ENCODE measurements around the gene LIMS2. TPM values are rescaled to one million over a fixed set of nuclear protein-coding genes. Genes with fewer than 3 reads are reported as not detected.
A peak's percentile ranks its signal among the peaks of the same experiment; 100 is the strongest.

Gene LIMS2
- total RNA-seq, 1 experiment from 2014 or later, result 0.26 TPM

- DNase-seq (ENCODE audit: low read depth), result no peak
Measured at GRCh38 chr2:127646487-127647241, 28.7 kb downstream of the LIMS2 start.

GRCh38 chr2:127645395-127646291 is 29.7 kb downstream of the LIMS2 start, which contains the start of gene GPR17:
Gene GPR17, plus strand, starts transcription at chr2:127646153. Its CDS starts 4,583 bp downstream, at chr2:127650736.
- no peak for DNase-seq (ENCODE audit: low read depth)

GRCh38 chr2:127645026-127645394 is 30.3 kb downstream of the LIMS2 start:
- DNase-seq (ENCODE audit: low read depth), result no peak

GRCh38 chr2:127644066-127645025 is 31.0 kb downstream of the LIMS2 start:
- DNase-seq (ENCODE audit: low read depth), result no peak

- DNase-seq (ENCODE audit: low read depth), result no peak
Measured at GRCh38 chr2:127643439-127644065, 31.8 kb downstream of the LIMS2 start.

GRCh38 chr2:127642706-127643438 is 32.5 kb downstream of the LIMS2 start:
- DNase-seq (ENCODE audit: low read depth), result no peak

- DNase-seq (ENCODE audit: low read depth), result no peak
Measured at GRCh38 chr2:127641846-127642507, 33.4 kb downstream of the LIMS2 start.

- no peak for DNase-seq (ENCODE audit: low read depth)
Measured at GRCh38 chr2:127641133-127641532, 34.2 kb downstream of the LIMS2 start.

- no peak for DNase-seq (ENCODE audit: low read depth)
Measured at GRCh38 chr2:127640082-127641072, 35.0 kb downstream of the LIMS2 start.

GRCh38 chr2:127639111-127639474 is 36.2 kb downstream of the LIMS2 start:
- DNase-seq (ENCODE audit: low read depth), result no peak

GRCh38 chr2:127638361-127639110 is 36.8 kb downstream of the LIMS2 start:
- no peak for DNase-seq (ENCODE audit: low read depth)

GRCh38 chr2:127637725-127638252 is 37.5 kb downstream of the LIMS2 start:
- DNase-seq (ENCODE audit: low read depth), result peak; percentile 89

GRCh38 chr2:127637236-127637630 is 38.1 kb downstream of the LIMS2 start:
- DNase-seq (ENCODE audit: low read depth), result no peak

GRCh38 chr2:127636248-127637235 is 38.8 kb downstream of the LIMS2 start:
- DNase-seq (ENCODE audit: low read depth), result no peak

- no peak for DNase-seq (ENCODE audit: low read depth)
Measured at GRCh38 chr2:127635380-127636237, 39.7 kb downstream of the LIMS2 start.

Data from HT1080 (cell line).